ENCODE results near the gene GLCE.
"Not testable (repeated sequence)": the region's sequence is repeated elsewhere in the genome, so short reads cannot be mapped to it uniquely, and the experiment has no call there.

The GLCE gene

GRCh38 chr15:69297642-69298353 is 137.4 kb downstream of the GLCE start:
- no peak overlapping the region for H3K27ac ChIP-seq
- H3K9me3 ChIP-seq: no peaks in the 10 kb centered on the region
- TF ChIP-seq CTCF (IDR thresholded peaks at IDR 0.05): no peak
- H3K36me3 ChIP-seq: no peaks in the 10 kb centered on the region
- H3K4me1 ChIP-seq (ENCODE audit: control insufficient read depth in 1 of 2, insufficient read depth in 1 of 2, low read depth in 1 of 2, low read length in 1 of 2): peaks cover 11 to 14% of the 10 kb centered on the region in 2 experiments
- peaks cover 65% of the 10 kb centered on the region for H3K27me3 ChIP-seq
- H3K4me3 ChIP-seq (ENCODE audit: low read depth in 1 of 2, low read length in 1 of 2): no peak overlapping the region

GRCh38 chr15:69298354-69298696 is 137.9 kb downstream of the GLCE start:
- no peak for TF ChIP-seq CTCF (IDR thresholded peaks at IDR 0.05)
- H3K9me3 ChIP-seq: no peaks in the 10 kb centered on the region
- peaks cover 11 to 14% of the 10 kb centered on the region in 2 experiments for H3K4me1 ChIP-seq (ENCODE audit: control insufficient read depth in 1 of 2, insufficient read depth in 1 of 2, low read depth in 1 of 2, low read length in 1 of 2)
- peak overlapping the region; percentile 58 to 64 for H3K4me3 ChIP-seq (ENCODE audit: low read depth in 1 of 2, low read length in 1 of 2)
- no peaks in the 10 kb centered on the region for H3K36me3 ChIP-seq
- no peak overlapping the region for H3K27ac ChIP-seq
- H3K27me3 ChIP-seq: peaks cover 65% of the 10 kb centered on the region

- peaks cover 65% of the 10 kb centered on the region for H3K27me3 ChIP-seq
- peaks cover 11 to 14% of the 10 kb centered on the region in 2 experiments for H3K4me1 ChIP-seq (ENCODE audit: control insufficient read depth in 1 of 2, insufficient read depth in 1 of 2, low read depth in 1 of 2, low read length in 1 of 2)
- H3K9me3 ChIP-seq: no peaks in the 10 kb centered on the region
- no peak within 1 kb of the TSS for H3K27ac ChIP-seq
- H3K4me3 ChIP-seq (ENCODE audit: low read depth in 1 of 2, low read length in 1 of 2): peak within 1 kb of the TSS; percentile 58 to 64
- no peaks in the 10 kb centered on the region for H3K36me3 ChIP-seq
- no peak for TF ChIP-seq CTCF (IDR thresholded peaks at IDR 0.05)
Measured at GRCh38 chr15:69298697-69299441, 138.4 kb downstream of the GLCE start, which contains the start of gene PAQR5. PAQR5 (plus strand) TSS chr15:69298912; CDS start chr15:69360081, 61,169 bp downstream.

GRCh38 chr15:69299451-69299886 is 139.0 kb downstream of the GLCE start:
- Histone ChIP-seq H3K27ac (no peak overlapping the region), H3K36me3 (no peaks in the 10 kb centered on the region), H3K9me3 (no peaks in the 10 kb centered on the region), H3K27me3 (peaks cover 65% of the 10 kb centered on the region), H3K4me1 (ENCODE audit: control insufficient read depth in 1 of 2, insufficient read depth in 1 of 2, low read depth in 1 of 2, low read length in 1 of 2) (peaks cover 11 to 14% of the 10 kb centered on the region in 2 experiments), H3K4me3 (ENCODE audit: low read depth in 1 of 2, low read length in 1 of 2) (peak overlapping the region; percentile 58 to 64)
- TF ChIP-seq CTCF (IDR thresholded peaks at IDR 0.05): no peak

GRCh38 chr15:69299943-69300588 is 139.6 kb downstream of the GLCE start:
- Histone ChIP-seq H3K27me3 (peaks cover 63% of the 10 kb centered on the region), H3K4me3 (ENCODE audit: low read depth in 1 of 2, low read length in 1 of 2) (no peak overlapping the region), H3K27ac (no peak overlapping the region), H3K9me3 (no peaks in the 10 kb centered on the region), H3K36me3 (no peaks in the 10 kb centered on the region), H3K4me1 (ENCODE audit: control insufficient read depth in 1 of 2, insufficient read depth in 1 of 2, low read depth in 1 of 2, low read length in 1 of 2) (peaks cover 11 to 14% of the 10 kb centered on the region in 2 experiments)
- no peak for TF ChIP-seq CTCF (IDR thresholded peaks at IDR 0.05)

GRCh38 chr15:69301101-69301500 is 140.7 kb downstream of the GLCE start:
- H3K27ac ChIP-seq; H3K4me3 ChIP-seq (ENCODE audit: low read depth in 1 of 2, low read length in 1 of 2); H3K9me3 ChIP-seq; H3K36me3 ChIP-seq: not testable (repeated sequence)
- Histone ChIP-seq H3K4me1 (ENCODE audit: control insufficient read depth in 1 of 2, insufficient read depth in 1 of 2, low read depth in 1 of 2, low read length in 1 of 2) (peaks cover 11 to 14% of the 10 kb centered on the region in 2 experiments), H3K27me3 (peaks cover 53% of the 10 kb centered on the region)

GRCh38 chr15:69302087-69302486 is 141.7 kb downstream of the GLCE start:
- H3K36me3 ChIP-seq; H3K9me3 ChIP-seq; H3K27ac ChIP-seq; H3K4me3 ChIP-seq (ENCODE audit: low read depth in 1 of 2, low read length in 1 of 2): not testable (repeated sequence)
- peaks cover 11 to 14% of the 10 kb centered on the region in 2 experiments for H3K4me1 ChIP-seq (ENCODE audit: control insufficient read depth in 1 of 2, insufficient read depth in 1 of 2, low read depth in 1 of 2, low read length in 1 of 2)
- peaks cover 43% of the 10 kb centered on the region for H3K27me3 ChIP-seq
